AG09309 (cell line): ENCODE measurements around the gene NOP16.

Experiments used
- DNase-seq: peaks from one replicate; pipeline ENCODE4 v3.0.0-alpha.2; 2010; ENCODE audit warnings: low read depth
- H3K4me3 ChIP-seq: 2 replicates; pipeline ENCODE4 v1.5.1; 2011; ENCODE audit warnings: mild to moderate bottlenecking, low read depth, low read length, moderate library complexity; ENCODE audit not compliant: control insufficient read depth
- CTCF ChIP-seq: IDR thresholded peaks from 2 replicates; pipeline ENCODE4 v1.5.1; 2011; ENCODE audit warnings: mild to moderate bottlenecking, low read depth, low read length, inconsistent platforms; ENCODE audit not compliant: insufficient read depth, control insufficient read depth; ENCODE audit errors: missing control alignments

Gene NOP16

DNA sequence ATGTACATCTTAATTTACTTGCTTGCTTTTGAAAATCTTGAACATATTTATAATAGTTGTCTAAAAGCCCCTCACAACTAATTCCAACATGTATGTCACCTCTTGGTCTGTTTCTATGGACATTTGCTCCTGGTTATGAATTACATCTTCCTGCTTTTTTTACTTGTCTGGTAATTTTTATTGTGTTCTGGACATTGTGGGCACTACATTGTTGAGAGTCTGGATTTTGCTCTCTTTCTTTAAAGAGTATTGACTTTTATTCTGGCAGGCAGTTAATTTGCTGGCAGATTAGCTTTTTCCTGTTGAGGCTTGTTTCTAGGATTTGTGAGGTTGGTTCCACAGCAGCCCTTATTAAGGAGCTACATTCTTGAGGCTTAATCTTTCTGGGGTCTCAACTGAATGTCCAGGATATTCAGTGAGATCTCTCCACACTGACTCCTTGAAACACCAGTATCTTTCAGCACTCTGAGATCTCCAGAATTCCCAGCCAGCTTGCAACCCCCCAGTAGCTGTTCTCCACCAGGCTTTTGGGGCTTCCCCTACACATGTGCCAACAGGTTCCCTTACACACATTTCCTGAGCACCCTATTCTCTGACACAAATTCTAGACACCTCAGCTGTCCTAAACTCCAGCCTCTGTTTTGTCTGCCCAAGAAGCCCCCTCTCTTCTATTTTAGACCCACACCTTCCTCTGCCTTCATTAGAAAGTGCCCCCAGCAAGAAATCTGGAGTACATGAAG is 54.2 kb downstream of the NOP16 start:
- no peak overlapping the region for H3K4me3 ChIP-seq
- no peak for TF ChIP-seq CTCF
- DNase-seq, result no peak
